Fibroblast of mammary gland (primary cell): ENCODE measurements around the gene MPV17.

Experiments
- DNase-seq: peaks from one replicate; pipeline ENCODE4 v3.0.0-alpha.2; 2010; ENCODE audit warnings: low read depth
- H3K4me3 ChIP-seq: 2 replicates; pipeline ENCODE4 v1.5.1; 2011; ENCODE audit warnings: low read depth, mild to moderate bottlenecking, low read length, moderate library complexity; ENCODE audit not compliant: control insufficient read depth
- TF ChIP-seq, protein P1 (sequence below): conservative IDR thresholded peaks from 2 replicates; pipeline ENCODE4 v1.5.1; 2011; ENCODE audit warnings: low read depth, low read length, inconsistent platforms; ENCODE audit not compliant: control insufficient read depth, insufficient read depth

Gene MPV17

DNA sequence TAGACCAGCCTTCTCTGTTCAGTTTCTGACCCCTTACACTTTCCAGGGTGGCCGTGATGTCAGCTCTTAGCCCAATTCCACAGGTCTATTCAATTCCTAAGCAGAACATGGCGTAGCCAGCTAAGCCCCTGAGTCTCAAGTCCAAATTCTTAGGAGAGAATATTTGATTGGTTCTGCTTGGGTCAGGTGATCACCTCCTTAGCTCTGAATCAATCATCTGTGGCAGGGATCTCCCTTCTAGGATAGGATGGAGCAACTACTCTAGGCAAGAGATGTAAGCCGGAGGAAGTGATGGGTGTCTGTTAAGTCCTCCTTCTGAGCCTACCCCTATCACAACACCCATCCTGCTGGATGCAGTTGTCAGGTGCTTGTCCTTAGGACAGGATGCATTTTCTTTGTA, 25.7 kb downstream of the MPV17 start:
- no peak overlapping the region for H3K4me3 ChIP-seq
- TF ChIP-seq, protein P1, sequence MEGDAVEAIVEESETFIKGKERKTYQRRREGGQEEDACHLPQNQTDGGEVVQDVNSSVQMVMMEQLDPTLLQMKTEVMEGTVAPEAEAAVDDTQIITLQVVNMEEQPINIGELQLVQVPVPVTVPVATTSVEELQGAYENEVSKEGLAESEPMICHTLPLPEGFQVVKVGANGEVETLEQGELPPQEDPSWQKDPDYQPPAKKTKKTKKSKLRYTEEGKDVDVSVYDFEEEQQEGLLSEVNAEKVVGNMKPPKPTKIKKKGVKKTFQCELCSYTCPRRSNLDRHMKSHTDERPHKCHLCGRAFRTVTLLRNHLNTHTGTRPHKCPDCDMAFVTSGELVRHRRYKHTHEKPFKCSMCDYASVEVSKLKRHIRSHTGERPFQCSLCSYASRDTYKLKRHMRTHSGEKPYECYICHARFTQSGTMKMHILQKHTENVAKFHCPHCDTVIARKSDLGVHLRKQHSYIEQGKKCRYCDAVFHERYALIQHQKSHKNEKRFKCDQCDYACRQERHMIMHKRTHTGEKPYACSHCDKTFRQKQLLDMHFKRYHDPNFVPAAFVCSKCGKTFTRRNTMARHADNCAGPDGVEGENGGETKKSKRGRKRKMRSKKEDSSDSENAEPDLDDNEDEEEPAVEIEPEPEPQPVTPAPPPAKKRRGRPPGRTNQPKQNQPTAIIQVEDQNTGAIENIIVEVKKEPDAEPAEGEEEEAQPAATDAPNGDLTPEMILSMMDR: no peak
- no peak for DNase-seq

DNA sequence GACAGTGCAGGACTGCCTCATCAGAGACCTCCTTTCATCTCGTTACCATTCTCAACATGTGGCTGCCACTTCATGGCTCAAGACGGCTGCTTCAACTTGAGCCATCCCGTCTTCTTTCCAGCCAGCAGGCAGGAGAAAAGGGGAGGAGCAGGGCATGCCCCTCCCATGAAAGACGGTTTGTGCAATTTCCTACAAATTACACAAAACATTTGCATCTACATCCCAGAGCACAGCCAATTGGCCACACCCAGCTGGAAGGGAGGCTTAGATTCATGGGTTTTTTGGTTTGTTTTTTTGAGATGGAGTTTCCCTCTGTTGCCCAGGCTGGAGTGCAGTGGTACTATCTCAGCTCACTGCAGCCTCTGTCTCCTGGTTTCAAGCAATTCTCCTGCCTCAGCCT, 26.4 kb downstream of the MPV17 start:
- TF ChIP-seq, protein P1: no peak
- no peak overlapping the region for H3K4me3 ChIP-seq
- peak; percentile 45 for DNase-seq

GRCh38 chr2:27294928-27295327, 28.0 kb downstream of the MPV17 start:
- no peak overlapping the region for H3K4me3 ChIP-seq
- DNase-seq: no peak
- TF ChIP-seq, protein P1: no peak

GRCh38 chr2:27291865-27292264, 31.0 kb downstream of the MPV17 start:
- DNase-seq: no peak
- no peak overlapping the region for H3K4me3 ChIP-seq
- TF ChIP-seq, protein P1: peak; percentile 2

- DNase-seq: no peak
- TF ChIP-seq, protein P1: no peak
- H3K4me3 ChIP-seq: no peak overlapping the region
Measured at GRCh38 chr2:27290549-27290948, 32.3 kb downstream of the MPV17 start.

GRCh38 chr2:27288610-27289009, 34.3 kb downstream of the MPV17 start:
- no peak overlapping the region for H3K4me3 ChIP-seq
- TF ChIP-seq, protein P1: no peak
- no peak for DNase-seq

DNA sequence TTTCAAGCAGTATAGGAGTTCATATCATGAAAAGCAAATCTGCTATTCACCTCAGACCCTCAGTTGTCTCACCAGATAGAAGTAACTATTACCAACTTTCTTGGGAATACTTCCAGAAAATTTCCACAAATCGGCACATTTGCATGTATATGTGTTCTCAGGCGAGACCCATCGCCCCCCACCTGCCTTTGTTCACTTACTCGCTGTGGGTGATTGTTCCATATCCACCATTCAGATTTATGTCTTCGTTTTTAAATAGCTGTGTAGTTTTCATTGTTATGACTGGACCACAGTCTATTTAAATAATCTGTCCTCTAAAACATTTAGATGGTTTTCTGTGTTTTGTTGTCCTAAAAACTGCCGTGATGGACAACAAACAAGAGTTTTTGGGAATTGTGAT, 37.4 kb downstream of the MPV17 start:
- no peak for DNase-seq
- no peak overlapping the region for H3K4me3 ChIP-seq
- TF ChIP-seq, protein P1: no peak
